ENCODE measurements around the gene TMEM94. TPM values are rescaled to one million over a fixed set of nuclear protein-coding genes. Genes with fewer than 3 reads are reported as not detected.

The TMEM94 gene
- total RNA-seq = 41.0 and 41.5 TPM in 2 replicates

DNA sequence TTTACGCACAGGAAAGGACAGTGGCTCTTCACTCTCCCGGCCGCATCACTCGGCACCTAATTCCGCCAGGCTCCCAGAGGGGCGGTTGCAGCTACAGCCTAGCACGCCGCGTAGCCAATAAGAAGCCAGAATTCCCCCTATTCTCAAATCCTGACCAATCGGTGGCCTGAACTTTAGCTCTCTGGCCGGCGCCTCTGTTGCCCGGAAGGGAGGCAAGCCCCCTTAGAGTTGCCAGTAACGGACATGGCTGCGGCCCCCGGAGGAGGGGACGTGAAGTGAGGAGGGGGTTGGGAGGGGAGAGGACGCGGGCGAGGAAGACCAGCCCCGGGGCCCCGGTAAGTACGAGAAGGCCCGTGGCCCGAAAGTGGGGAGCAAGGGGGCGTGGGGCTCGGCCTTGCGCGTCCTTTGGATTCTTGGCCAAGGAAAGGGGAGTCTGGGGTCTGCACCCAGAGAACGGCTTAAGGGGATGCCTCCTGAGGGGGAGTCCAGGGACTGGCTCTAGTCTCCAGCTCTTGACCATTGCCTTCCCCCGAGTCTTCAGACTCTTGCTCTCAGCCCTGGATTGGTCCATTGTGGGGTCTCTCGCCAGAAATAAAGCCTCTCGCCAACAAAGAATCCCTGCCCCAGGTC is at the start of gene TMEM94:
TMEM94 (plus strand) TSS at position 219 of the 630 bp plus-strand sequence. CDS start 15,271 bp downstream, outside the sequence.

DNA sequence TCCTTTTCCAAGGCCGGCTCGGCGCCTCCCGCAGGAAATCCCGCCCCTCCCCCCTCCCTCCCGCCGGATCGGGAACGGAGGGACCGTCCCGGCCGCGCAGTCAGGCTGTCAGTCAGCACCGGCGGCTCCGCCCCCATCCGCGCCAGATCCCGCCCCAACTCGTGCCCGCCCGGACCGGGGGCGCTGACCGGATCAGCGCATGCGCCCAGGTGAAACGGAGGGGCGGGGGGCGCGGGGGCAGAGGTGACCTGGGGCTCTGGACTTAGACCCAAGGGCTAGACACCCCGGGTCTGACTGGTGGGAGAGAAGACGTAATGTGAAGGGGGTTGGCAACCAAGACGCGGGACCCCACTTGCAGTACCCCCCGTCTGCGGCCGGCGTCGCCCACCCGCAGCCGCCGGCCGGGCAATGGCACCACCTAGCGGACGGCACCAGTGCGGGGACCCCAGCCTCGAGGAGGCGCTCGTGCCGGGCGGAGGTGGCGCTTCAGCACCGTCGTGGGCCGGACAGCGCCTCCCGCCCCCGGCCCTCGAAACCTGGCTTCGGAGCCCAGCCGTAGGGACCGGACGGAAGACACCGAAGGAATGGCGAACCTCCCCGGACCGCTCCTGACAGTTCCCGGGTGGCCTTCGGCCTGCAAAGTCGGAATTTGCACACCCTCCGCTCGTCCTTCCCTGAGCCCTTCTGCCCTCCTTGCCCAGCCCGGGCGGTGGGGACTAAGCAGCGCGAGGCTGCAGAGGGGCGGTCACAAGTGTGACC is 59.2 kb downstream of the TMEM94 start, which contains the start of gene CASKIN2:
CASKIN2 (minus strand) TSS at position 42 of the 759 bp plus-strand sequence. CDS start 1,733 bp downstream, outside the sequence.

DNA sequence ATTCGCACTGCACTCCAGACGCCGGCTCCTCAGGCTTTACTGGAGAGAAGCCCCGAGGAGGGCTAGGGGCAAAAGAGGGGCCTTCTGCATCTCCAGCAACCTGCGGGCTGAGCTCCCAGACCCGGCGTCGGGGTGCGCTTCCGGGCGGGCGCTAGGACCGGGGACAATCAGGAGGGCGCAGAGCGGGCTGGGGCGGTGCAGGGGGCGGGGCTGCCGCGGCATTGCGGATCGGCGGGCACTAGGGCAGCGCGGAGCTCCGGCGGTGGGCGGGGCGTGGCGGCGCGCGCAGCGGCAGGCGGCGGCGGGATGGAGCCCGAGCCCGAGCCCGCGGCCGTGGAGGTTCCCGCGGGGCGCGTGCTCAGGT is 59.8 kb downstream of the TMEM94 start, which contains the start of gene TSEN54:
TSEN54 (plus strand) TSS at position 274 of the 364 bp plus-strand sequence; CDS start at position 307, 33 bp downstream.

DNA sequence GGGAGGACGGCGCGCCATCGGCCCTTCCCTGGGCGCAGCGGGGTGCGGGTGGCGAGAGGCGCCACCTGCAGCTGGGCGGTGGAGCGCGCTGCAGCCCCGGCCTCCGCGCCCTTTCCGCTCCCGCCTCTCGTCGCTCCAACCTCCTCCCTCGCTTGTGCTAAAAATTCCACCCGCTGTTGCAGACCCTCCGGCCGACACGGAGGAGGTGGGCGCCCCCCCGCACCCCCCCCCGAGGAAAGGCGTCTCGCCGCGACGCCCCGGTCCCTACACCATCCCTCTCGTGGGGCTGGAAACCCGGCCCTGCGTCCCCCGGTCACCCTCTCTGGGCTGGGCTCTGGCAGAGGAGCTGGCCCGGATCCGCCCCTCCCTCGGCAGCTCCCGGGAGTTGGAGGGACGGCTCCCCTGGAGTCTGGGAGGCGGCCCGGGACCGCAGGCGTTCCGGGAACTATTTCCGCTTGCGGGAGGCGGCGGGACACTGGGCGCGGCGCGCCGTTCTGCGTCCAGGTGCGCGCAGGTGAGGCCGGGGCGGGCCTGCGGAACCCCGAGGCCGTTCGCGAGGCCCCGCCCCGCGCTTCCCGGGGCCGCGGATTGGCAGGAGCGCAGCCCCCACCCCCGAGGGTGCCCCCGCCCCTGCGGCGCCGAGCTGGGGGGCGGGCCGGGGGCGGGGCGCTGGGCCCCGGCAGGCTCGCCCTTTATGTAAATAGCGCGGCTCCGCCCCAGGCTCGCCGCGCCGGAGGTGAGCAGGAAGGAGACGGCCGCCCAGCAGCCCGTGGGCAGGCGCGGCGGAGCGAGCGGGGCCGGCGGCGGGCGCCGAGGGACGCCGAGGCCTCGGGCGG is 68.8 kb downstream of the TMEM94 start, which contains the start of gene LLGL2:
LLGL2 (plus strand) TSS at position 728 of the 836 bp plus-strand sequence. CDS start 17,730 bp downstream, outside the sequence.

Other genes starting within 250 kb of the TMEM94 start
- gene GGA3, start 195.0 kb upstream of the TMEM94 start, total RNA-seq = 12.8 and 15.6 TPM in 2 replicates
- 22.6 and 52.7 TPM in 2 replicates for gene MRPS7, start 194.8 kb upstream of the TMEM94 start, total RNA-seq
- 6.9 and 7.8 TPM in 2 replicates for gene MIF4GD, start 185.4 kb upstream of the TMEM94 start, total RNA-seq
- 5.0 and 6.4 TPM in 2 replicates for gene SLC25A19, start 167.2 kb upstream of the TMEM94 start, total RNA-seq
- 44.3 and 71.6 TPM in 2 replicates for gene GRB2, start 51.0 kb upstream of the TMEM94 start, total RNA-seq
- 7.7 and 7.8 TPM in 2 replicates for gene CASKIN2, start 58.9 kb downstream of the TMEM94 start, total RNA-seq
- gene TSEN54, start 59.9 kb downstream of the TMEM94 start, total RNA-seq = 21.1 and 28.2 TPM in 2 replicates
- 0.09 and 1.5 TPM in 2 replicates for gene LLGL2, start 69.1 kb downstream of the TMEM94 start, total RNA-seq
- gene MYO15B, start 131.2 kb downstream of the TMEM94 start, total RNA-seq = 3.2 and 4.8 TPM in 2 replicates
- gene SMIM5, start 176.8 kb downstream of the TMEM94 start, total RNA-seq = not detected in 2 replicates
- 7.5 and 9.6 TPM in 2 replicates for gene RECQL5, start 210.5 kb downstream of the TMEM94 start, total RNA-seq
- 35.0 and 62.0 TPM in 2 replicates for gene SAP30BP, start 210.7 kb downstream of the TMEM94 start, total RNA-seq

Measured in pericardium fibroblast (primary cell).